ENCODE measurements around the gene RNF10. TPM values are rescaled to one million over a fixed set of nuclear protein-coding genes. Genes with fewer than 3 reads are reported as not detected.
A peak's percentile ranks its signal among the peaks of the same experiment; 100 is the strongest.

The RNF10 gene
- polyA plus RNA-seq, 1 donor = 91.8 TPM

DNA sequence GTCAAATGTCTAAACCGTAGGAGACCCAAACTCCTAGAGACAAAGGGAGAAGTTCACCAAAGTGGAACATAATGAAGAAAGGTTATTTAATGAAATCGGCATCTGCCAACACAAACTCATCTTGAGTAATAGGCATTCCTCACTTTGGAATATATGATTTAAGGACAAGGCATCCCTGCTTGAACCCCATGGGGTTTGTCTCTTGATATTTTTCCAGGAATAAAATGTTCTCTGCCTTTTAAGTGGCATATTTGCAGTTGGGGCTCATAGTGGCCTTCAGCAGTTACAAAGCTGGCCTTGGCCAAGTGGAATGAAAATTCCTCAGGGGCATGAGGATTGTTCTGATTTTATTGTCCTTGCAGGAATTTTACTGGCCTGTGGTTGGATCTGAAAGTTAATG is 40.0 kb downstream of the RNF10 start:
- H3K9me3 ChIP-seq (ENCODE audit: control insufficient read depth, low read depth, low read length) = no peaks in the 10 kb centered on the region
- no peak overlapping the region for H3K27ac ChIP-seq (ENCODE audit: low read length)
- peaks cover 88% of the 10 kb centered on the region for H3K36me3 ChIP-seq (ENCODE audit: control insufficient read depth, insufficient read depth, low read length)
- H3K27me3 ChIP-seq (ENCODE audit: control insufficient read depth, insufficient read depth, low read length) = no peaks in the 10 kb centered on the region
- no CpG with 5 or more reads among the region's 2 CpGs for WGBS (ENCODE audit: insufficient coverage, low lambda C conversion rate)
- H3K4me1 ChIP-seq (ENCODE audit: control insufficient read depth, insufficient read depth, low read length) = no peaks in the 10 kb centered on the region
- DNase-seq = no peak
- H3K4me3 ChIP-seq (ENCODE audit: low read length) = no peak overlapping the region

DNA sequence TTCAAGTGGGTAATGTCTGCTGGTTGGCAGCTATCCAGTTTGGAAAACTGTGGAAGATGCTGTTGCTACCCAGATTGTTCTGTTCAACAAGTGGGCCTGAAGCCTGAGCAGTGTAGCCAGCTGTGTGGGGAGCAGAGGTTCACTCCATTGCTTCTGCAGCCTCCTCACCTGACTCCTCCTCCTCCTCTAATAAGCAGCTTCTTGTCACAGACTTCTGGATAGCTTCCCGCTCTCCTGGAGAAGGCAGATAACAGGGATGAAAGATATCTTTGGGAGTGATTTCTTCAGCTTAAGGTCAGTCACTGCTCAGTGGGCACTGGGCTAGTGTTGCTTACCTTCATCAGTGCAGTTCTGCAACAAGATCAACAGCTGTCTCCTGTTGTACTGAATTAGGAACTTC is 45.0 kb downstream of the RNF10 start:
- no CpG with 5 or more reads among the region's 1 CpG for WGBS (ENCODE audit: insufficient coverage, low lambda C conversion rate)
- no peak overlapping the region for H3K27ac ChIP-seq (ENCODE audit: low read length)
- no peak overlapping the region for H3K4me3 ChIP-seq (ENCODE audit: low read length)
- peaks cover 2% of the 10 kb centered on the region for H3K9me3 ChIP-seq (ENCODE audit: control insufficient read depth, low read depth, low read length)
- H3K4me1 ChIP-seq (ENCODE audit: control insufficient read depth, insufficient read depth, low read length) = peaks cover 6% of the 10 kb centered on the region
- DNase-seq = no peak
- peaks cover 7% of the 10 kb centered on the region for H3K27me3 ChIP-seq (ENCODE audit: control insufficient read depth, insufficient read depth, low read length)
- peaks cover 52% of the 10 kb centered on the region for H3K36me3 ChIP-seq (ENCODE audit: control insufficient read depth, insufficient read depth, low read length)

GRCh38 chr12:120580787-120581723 is 46.9 kb downstream of the RNF10 start, which contains the start of gene POP5:
Gene POP5 (minus strand): TSS chr12:120581402. CDS start chr12:120581362, 40 bp downstream.
- peak; percentile 98 for DNase-seq
- peak within 1 kb of the TSS; percentile 4 for H3K27ac ChIP-seq (ENCODE audit: low read length)
- WGBS (ENCODE audit: insufficient coverage, low lambda C conversion rate) = no CpG with 5 or more reads among the region's 56 CpGs
- H3K9me3 ChIP-seq (ENCODE audit: control insufficient read depth, low read depth, low read length) = peaks cover 2% of the 10 kb centered on the region
- peak within 1 kb of the TSS; percentile 88 for H3K4me3 ChIP-seq (ENCODE audit: low read length)
- H3K4me1 ChIP-seq (ENCODE audit: control insufficient read depth, insufficient read depth, low read length) = peaks cover 6% of the 10 kb centered on the region
- peaks cover 22% of the 10 kb centered on the region for H3K27me3 ChIP-seq (ENCODE audit: control insufficient read depth, insufficient read depth, low read length)
- peaks cover 34% of the 10 kb centered on the region for H3K36me3 ChIP-seq (ENCODE audit: control insufficient read depth, insufficient read depth, low read length)

- peaks cover 2% of the 10 kb centered on the region for H3K9me3 ChIP-seq (ENCODE audit: control insufficient read depth, low read depth, low read length)
- WGBS (ENCODE audit: insufficient coverage, low lambda C conversion rate) = 56% methylated on average over 3 of the region's 9 CpGs
- H3K27me3 ChIP-seq (ENCODE audit: control insufficient read depth, insufficient read depth, low read length) = peaks cover 22% of the 10 kb centered on the region
- peak overlapping the region; percentile 88 for H3K4me3 ChIP-seq (ENCODE audit: low read length)
- H3K4me1 ChIP-seq (ENCODE audit: control insufficient read depth, insufficient read depth, low read length) = peaks cover 6% of the 10 kb centered on the region
- H3K36me3 ChIP-seq (ENCODE audit: control insufficient read depth, insufficient read depth, low read length) = peaks cover 25% of the 10 kb centered on the region
- DNase-seq = no peak
- H3K27ac ChIP-seq (ENCODE audit: low read length) = no peak overlapping the region
Measured at GRCh38 chr12:120581998-120582397, 47.8 kb downstream of the RNF10 start.

GRCh38 chr12:120583478-120584030 is 49.4 kb downstream of the RNF10 start:
- WGBS (ENCODE audit: insufficient coverage, low lambda C conversion rate) = no CpG with 5 or more reads among the region's 20 CpGs
- H3K27ac ChIP-seq (ENCODE audit: low read length) = no peak overlapping the region
- peaks cover 22% of the 10 kb centered on the region for H3K27me3 ChIP-seq (ENCODE audit: control insufficient read depth, insufficient read depth, low read length)
- DNase-seq = peak; percentile 57 to 58
- peaks cover 2% of the 10 kb centered on the region for H3K9me3 ChIP-seq (ENCODE audit: control insufficient read depth, low read depth, low read length)
- H3K4me3 ChIP-seq (ENCODE audit: low read length) = no peak overlapping the region
- H3K4me1 ChIP-seq (ENCODE audit: control insufficient read depth, insufficient read depth, low read length) = peaks cover 6% of the 10 kb centered on the region
- H3K36me3 ChIP-seq (ENCODE audit: control insufficient read depth, insufficient read depth, low read length) = peaks cover 10% of the 10 kb centered on the region

- no CpG with 5 or more reads among the region's 65 CpGs for WGBS (ENCODE audit: insufficient coverage, low lambda C conversion rate)
- Histone ChIP-seq H3K4me3 (ENCODE audit: low read length) (peak overlapping the region; percentile 5), H3K36me3 (ENCODE audit: control insufficient read depth, insufficient read depth, low read length) (peaks cover 1% of the 10 kb centered on the region), H3K4me1 (ENCODE audit: control insufficient read depth, insufficient read depth, low read length) (peaks cover 6% of the 10 kb centered on the region), H3K27ac (ENCODE audit: low read length) (no peak overlapping the region), H3K27me3 (ENCODE audit: control insufficient read depth, insufficient read depth, low read length) (peaks cover 22% of the 10 kb centered on the region), H3K9me3 (ENCODE audit: control insufficient read depth, low read depth, low read length) (peaks cover 2% of the 10 kb centered on the region)
- peak in 1 of 2 donors; percentile 66 for DNase-seq
Measured at GRCh38 chr12:120584343-120585149, 50.4 kb downstream of the RNF10 start.

DNA sequence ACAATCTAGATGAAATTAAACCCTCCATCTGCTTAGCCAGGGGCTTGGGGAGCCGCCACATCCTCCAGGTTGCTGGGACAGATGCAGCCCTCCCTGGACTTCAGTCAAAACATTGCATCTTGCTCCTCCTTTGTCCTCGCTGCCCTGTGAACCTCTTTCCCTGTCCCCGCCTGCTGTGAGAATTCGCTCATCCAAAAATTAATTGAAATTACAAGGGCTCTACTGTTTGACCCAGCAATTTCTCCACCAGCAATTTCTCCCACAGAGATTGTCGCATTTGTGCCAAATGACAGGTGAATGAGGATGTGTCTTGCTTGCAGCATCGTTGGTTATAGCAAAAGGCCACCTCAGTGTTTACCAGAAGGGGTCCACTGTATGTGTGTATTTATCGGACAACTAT is 52.0 kb downstream of the RNF10 start:
- 56% methylated on average over 3 of the region's 7 CpGs for WGBS (ENCODE audit: insufficient coverage, low lambda C conversion rate)
- DNase-seq = no peak
- Histone ChIP-seq H3K4me3 (ENCODE audit: low read length) (no peak overlapping the region), H3K4me1 (ENCODE audit: control insufficient read depth, insufficient read depth, low read length) (peaks cover 8% of the 10 kb centered on the region), H3K27ac (ENCODE audit: low read length) (no peak overlapping the region), H3K27me3 (ENCODE audit: control insufficient read depth, insufficient read depth, low read length) (peaks cover 22% of the 10 kb centered on the region), H3K36me3 (ENCODE audit: control insufficient read depth, insufficient read depth, low read length) (no peaks in the 10 kb centered on the region), H3K9me3 (ENCODE audit: control insufficient read depth, low read depth, low read length) (no peaks in the 10 kb centered on the region)

GRCh38 chr12:120586860-120587259 is 52.7 kb downstream of the RNF10 start:
- WGBS (ENCODE audit: insufficient coverage, low lambda C conversion rate) = 67% methylated on average over 1 of the region's 2 CpGs
- no peaks in the 10 kb centered on the region for H3K36me3 ChIP-seq (ENCODE audit: control insufficient read depth, insufficient read depth, low read length)
- peaks cover 22% of the 10 kb centered on the region for H3K27me3 ChIP-seq (ENCODE audit: control insufficient read depth, insufficient read depth, low read length)
- no peak overlapping the region for H3K27ac ChIP-seq (ENCODE audit: low read length)
- H3K4me3 ChIP-seq (ENCODE audit: low read length) = no peak overlapping the region
- peaks cover 8% of the 10 kb centered on the region for H3K4me1 ChIP-seq (ENCODE audit: control insufficient read depth, insufficient read depth, low read length)
- no peak for DNase-seq
- no peaks in the 10 kb centered on the region for H3K9me3 ChIP-seq (ENCODE audit: control insufficient read depth, low read depth, low read length)

DNA sequence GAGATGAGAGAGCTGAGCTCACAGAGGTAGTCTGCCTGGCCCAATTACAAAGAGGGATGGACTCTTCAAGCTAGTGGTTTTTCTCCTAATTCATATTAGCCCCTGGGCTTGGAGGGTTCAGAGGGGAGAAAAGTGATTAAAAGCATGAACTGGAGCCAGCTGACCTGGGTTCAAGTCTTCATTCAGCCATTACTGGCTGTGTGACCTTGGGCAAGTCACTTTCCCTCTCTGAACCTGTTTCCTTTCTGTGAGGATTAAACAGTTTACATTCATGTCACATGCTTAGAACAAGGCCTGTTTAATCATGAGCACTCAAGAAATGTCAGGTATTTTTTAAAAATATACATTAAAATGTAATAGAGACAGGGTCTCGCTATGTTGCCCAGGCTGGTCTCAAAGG is 54.2 kb downstream of the RNF10 start:
- Histone ChIP-seq H3K4me3 (ENCODE audit: low read length) (no peak overlapping the region), H3K4me1 (ENCODE audit: control insufficient read depth, insufficient read depth, low read length) (peaks cover 8% of the 10 kb centered on the region), H3K27me3 (ENCODE audit: control insufficient read depth, insufficient read depth, low read length) (peaks cover 22% of the 10 kb centered on the region), H3K36me3 (ENCODE audit: control insufficient read depth, insufficient read depth, low read length) (no peaks in the 10 kb centered on the region), H3K9me3 (ENCODE audit: control insufficient read depth, low read depth, low read length) (no peaks in the 10 kb centered on the region), H3K27ac (ENCODE audit: low read length) (no peak overlapping the region)
- no CpG with 5 or more reads among the region's 1 CpG for WGBS (ENCODE audit: insufficient coverage, low lambda C conversion rate)
- DNase-seq = no peak

All from large intestine (tissue), 3 donors.